ENCODE measurements around the gene REXO5.

- TF ChIP-seq EP300 (IDR thresholded peaks at IDR 0.05), result no peak
- TF ChIP-seq, protein P1, sequence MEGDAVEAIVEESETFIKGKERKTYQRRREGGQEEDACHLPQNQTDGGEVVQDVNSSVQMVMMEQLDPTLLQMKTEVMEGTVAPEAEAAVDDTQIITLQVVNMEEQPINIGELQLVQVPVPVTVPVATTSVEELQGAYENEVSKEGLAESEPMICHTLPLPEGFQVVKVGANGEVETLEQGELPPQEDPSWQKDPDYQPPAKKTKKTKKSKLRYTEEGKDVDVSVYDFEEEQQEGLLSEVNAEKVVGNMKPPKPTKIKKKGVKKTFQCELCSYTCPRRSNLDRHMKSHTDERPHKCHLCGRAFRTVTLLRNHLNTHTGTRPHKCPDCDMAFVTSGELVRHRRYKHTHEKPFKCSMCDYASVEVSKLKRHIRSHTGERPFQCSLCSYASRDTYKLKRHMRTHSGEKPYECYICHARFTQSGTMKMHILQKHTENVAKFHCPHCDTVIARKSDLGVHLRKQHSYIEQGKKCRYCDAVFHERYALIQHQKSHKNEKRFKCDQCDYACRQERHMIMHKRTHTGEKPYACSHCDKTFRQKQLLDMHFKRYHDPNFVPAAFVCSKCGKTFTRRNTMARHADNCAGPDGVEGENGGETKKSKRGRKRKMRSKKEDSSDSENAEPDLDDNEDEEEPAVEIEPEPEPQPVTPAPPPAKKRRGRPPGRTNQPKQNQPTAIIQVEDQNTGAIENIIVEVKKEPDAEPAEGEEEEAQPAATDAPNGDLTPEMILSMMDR (IDR thresholded peaks at IDR 0.05), result no peak
Measured at GRCh38 chr16:20814784-20815183, 8.5 kb downstream of the REXO5 start.
